GM12873 (cell line): ENCODE data around the gene SPTBN5.

Experiments
- CTCF ChIP-seq: IDR thresholded peaks from 2 replicates; pipeline ENCODE4 v1.5.1; 2012; ENCODE audit warnings: low read depth, mild to moderate bottlenecking, moderate library complexity, low read length, control low read depth; ENCODE audit not compliant: insufficient read depth; ENCODE audit errors: missing control alignments

SPTBN5 gene

GRCh38 chr15:41893422-41894250 lies at the start of gene SPTBN5:
SPTBN5 (minus strand) TSS chr15:41894053; CDS start chr15:41893497, 556 bp downstream.
- TF ChIP-seq CTCF, result no peak

GRCh38 chr15:41942886-41943285 lies 49.0 kb upstream of the SPTBN5 start:
- no peak for TF ChIP-seq CTCF

GRCh38 chr15:41941644-41942415 lies 48.0 kb upstream of the SPTBN5 start:
- TF ChIP-seq CTCF, result no peak

GRCh38 chr15:41940441-41940857 lies 46.6 kb upstream of the SPTBN5 start:
- TF ChIP-seq CTCF, result no peak

- TF ChIP-seq CTCF, result no peak
Observed at GRCh38 chr15:41939986-41940385, 46.1 kb upstream of the SPTBN5 start.

- no peak for TF ChIP-seq CTCF
Observed at GRCh38 chr15:41937568-41937923, 43.7 kb upstream of the SPTBN5 start.
